Omental fat pad (tissue), 4 donors: ENCODE measurements around the gene STAT1. TPM values are rescaled to one million over a fixed set of nuclear protein-coding genes. Genes with fewer than 3 reads are reported as not detected.
"Not testable (repeated sequence)": the region's sequence is repeated elsewhere in the genome, so short reads cannot be mapped to it uniquely, and the experiment has no call there.

Source experiments
- ATAC-seq: fragments of 150-250 bp; one replicate; pipeline ENCODE4 v1.9.1; 2016; ENCODE audit warnings: mild to moderate bottlenecking, moderate library complexity; ENCODE audit not compliant: low FRiP score
- DNase-seq: peaks from one replicate; pipeline ENCODE4 v3.0.0-alpha.2; 2019; ENCODE audit warnings: low spot score
- CTCF ChIP-seq, 3 donors: fragments of 450-650 bp; IDR thresholded peaks; one replicate each; pipeline ENCODE4 v1.5.1; 2016 to 2017; ENCODE audit warnings: antibody characterized with exemption in 3 of 3, mild to moderate bottlenecking in 3 of 3, moderate library complexity in 2 of 3
- total RNA-seq, 4 donors: library from RNA; depleted of rRNA; stranded (reverse); fragments of >200 nt; gene quantifications; one replicate each; pipeline ENCODE4 v1.1.0, GENCODE V29; 2016

The STAT1 gene
- total RNA-seq, 4 donors from 2014 or later = 63.5 to 161 (median 95.1) TPM

- DNase-seq (no peak), ATAC-seq (no peak)
- TF ChIP-seq CTCF (IDR thresholded peaks at IDR 0.05) = no peak
Observed at GRCh38 chr2:191001032-191001431, 12.9 kb downstream of the STAT1 start.

- ATAC-seq (no peak), DNase-seq (no peak)
- no peak for TF ChIP-seq CTCF (IDR thresholded peaks at IDR 0.05)
Observed at GRCh38 chr2:190999949-191000665, 13.9 kb downstream of the STAT1 start.

- no peak for ATAC-seq
- TF ChIP-seq CTCF (IDR thresholded peaks at IDR 0.05) = no peak
Observed at GRCh38 chr2:190999058-190999457, 14.9 kb downstream of the STAT1 start.

GRCh38 chr2:190997526-190998113 lies 16.4 kb downstream of the STAT1 start:
- TF ChIP-seq CTCF (IDR thresholded peaks at IDR 0.05) = no peak
- DNase-seq (no peak), ATAC-seq (no peak)

More at GRCh38 chr2:190999058-190999457, 14.9 kb downstream of the STAT1 start:
- no peak for DNase-seq

GRCh38 chr2:190996947-190997346 lies 17.0 kb downstream of the STAT1 start:
- no peak for TF ChIP-seq CTCF (IDR thresholded peaks at IDR 0.05)
- no peak for ATAC-seq
- DNase-seq = no peak

- DNase-seq = no peak
- ATAC-seq = peak; percentile 42
- no peak for TF ChIP-seq CTCF (IDR thresholded peaks at IDR 0.05)
Observed at GRCh38 chr2:190996338-190996946, 17.5 kb downstream of the STAT1 start.

- DNase-seq, ATAC-seq: not testable (repeated sequence)
Observed at GRCh38 chr2:190995315-190995714, 18.7 kb downstream of the STAT1 start.
